HCT116 (cell line): ENCODE measurements around the gene NEDD4.

Source experiments
- CEBPB ChIP-seq: IDR thresholded peaks from 2 replicates; pipeline ENCODE4 v1.6.1; 2012; ENCODE audit warnings: low read depth
- CTCF ChIP-seq, 3 experiments: fragments of 200-600 bp in 1 of 3; sonication (generic) in 1 of 3; IDR thresholded peaks in 2 of 3; conservative IDR thresholded peaks in 1 of 3; 2 replicates each; pipeline ENCODE4 v1.5.1; 2012 to 2017; ENCODE audit warnings: low read depth in 2 of 3, low read length in 2 of 3, antibody characterized with exemption in 1 of 3, borderline replicate concordance in 1 of 3, control low read depth in 1 of 3, mild to moderate bottlenecking in 1 of 3, mixed read lengths in 1 of 3, mixed run types in 1 of 3, moderate library complexity in 1 of 3; ENCODE audit not compliant: insufficient read depth in 1 of 3
- ELF1 ChIP-seq: IDR thresholded peaks from 2 replicates; pipeline ENCODE4 v1.6.1; 2012; ENCODE audit warnings: low read depth, borderline replicate concordance
- EZH2 ChIP-seq: fragments of 200-600 bp; sonication (generic); IDR thresholded peaks from 2 replicates; pipeline ENCODE4 v1.6.1; 2017; ENCODE audit warnings: antibody characterized with exemption, mixed run types
- EZH2phosphoT487 ChIP-seq: fragments of 200-600 bp; IDR thresholded peaks from 2 replicates; pipeline ENCODE4 v1.6.1; 2018; ENCODE audit warnings: antibody characterized with exemption, borderline replicate concordance
- POLR2A ChIP-seq: IDR thresholded peaks from 2 replicates; pipeline ENCODE4 v1.7.0; 2011; ENCODE audit warnings: borderline replicate concordance; ENCODE audit not compliant: insufficient read depth, insufficient read length; ENCODE audit errors: extremely low read depth
- POLR2AphosphoS5 ChIP-seq: IDR thresholded peaks from 2 replicates; pipeline ENCODE4 v1.6.1; 2011; ENCODE audit warnings: mild to moderate bottlenecking, low read depth, low read length, moderate library complexity
- RAD21 ChIP-seq: IDR thresholded peaks from 2 replicates; pipeline ENCODE4 v1.6.1; 2012; ENCODE audit warnings: low read depth, mild to moderate bottlenecking
- REST ChIP-seq: IDR thresholded peaks from 2 replicates; pipeline ENCODE4 v1.6.1; 2012; ENCODE audit warnings: low read depth
- SIN3A ChIP-seq: IDR thresholded peaks from 2 replicates; pipeline ENCODE4 v1.6.1; 2012; ENCODE audit warnings: low read depth
- SRF ChIP-seq: IDR thresholded peaks from 2 replicates; pipeline ENCODE4 v1.6.1; 2012; ENCODE audit warnings: low read depth
- YY1 ChIP-seq: IDR thresholded peaks from 2 replicates; pipeline ENCODE4 v1.6.1; 2011; ENCODE audit warnings: low read length, low read depth, moderate library complexity, mild to moderate bottlenecking; ENCODE audit not compliant: insufficient replicate concordance; ENCODE audit errors: extremely low read depth
- ZBTB33 ChIP-seq: IDR thresholded peaks from 2 replicates; pipeline ENCODE4 v1.6.1; 2011; ENCODE audit warnings: mild to moderate bottlenecking, low read length, moderate library complexity; ENCODE audit not compliant: insufficient replicate concordance; ENCODE audit errors: extremely low read depth
- ZNF274 ChIP-seq: fragments of 200-500 bp; sonication (Bioruptor generic); IDR thresholded peaks from 2 replicates; pipeline ENCODE4 v1.6.1; 2014; ENCODE audit warnings: mild to moderate bottlenecking, low read depth, low read length, inconsistent platforms

GRCh38 chr15:55992769-55993110 lies 672 bp downstream of the NEDD4 start:
- TF ChIP-seq SRF (no peak), CTCF (IDR thresholded peaks at IDR 0.05 in 2 of 3, conservative IDR thresholded peaks at IDR 0.05 in 1 of 3; ENCODE audit: borderline replicate concordance in 1 of 3, insufficient read depth in 1 of 3, low read depth in 2 of 3, low read length in 2 of 3) (no peak), REST (no peak), POLR2AphosphoS5 (no peak), CEBPB (no peak), POLR2A (no peak), EZH2phosphoT487 (no peak), ELF1 (no peak), ZNF274 (no peak), RAD21 (no peak), SIN3A (no peak), EZH2 (no peak), YY1 (no peak), ZBTB33 (no peak)
